Sigmoid colon (tissue), 4 donors: ENCODE measurements around the gene YPEL2.

Source experiments
- EP300 ChIP-seq, 4 donors: sonication (generic); formaldehyde crosslinking; IDR thresholded peaks; one replicate each; pipeline ENCODE4 v1.6.1; 2017; ENCODE audit warnings: antibody characterized with exemption in 4 of 4
- POLR2A ChIP-seq, 2 donors: fragments of 450-650 bp; IDR thresholded peaks; one replicate each; pipeline ENCODE4 v1.6.1; 2016; ENCODE audit warnings: antibody characterized with exemption in 2 of 2, mild to moderate bottlenecking in 2 of 2, moderate library complexity in 2 of 2
- TF ChIP-seq, protein P1 (sequence below), 4 experiments: fragments of 450-650 bp in 3 of 4; fragments of 200-600 bp in 1 of 4; IDR thresholded peaks; one replicate each; pipeline ENCODE4 v1.5.1; 2016 to 2019; ENCODE audit warnings: antibody characterized with exemption in 4 of 4, mild to moderate bottlenecking in 3 of 4, moderate library complexity in 2 of 4

DNA sequence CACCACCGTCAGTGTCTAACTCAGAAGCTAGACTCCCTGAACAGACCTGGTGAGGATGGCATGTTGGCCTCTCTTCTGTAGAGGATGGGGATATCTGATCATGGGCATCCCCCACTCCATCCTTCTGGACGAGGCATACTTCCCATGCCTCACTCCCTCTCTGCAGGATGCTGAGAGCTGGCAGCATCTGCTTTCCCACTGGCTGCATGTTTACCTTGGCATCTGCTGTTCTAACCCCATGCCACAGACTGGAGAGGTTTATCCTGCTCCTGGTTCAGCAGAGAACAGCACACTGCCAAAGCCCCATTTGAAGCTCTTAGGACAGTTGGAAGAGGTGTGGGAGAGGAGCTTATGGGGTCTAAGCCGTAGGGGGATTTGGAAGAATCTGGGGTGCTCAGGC, 46.0 kb downstream of the YPEL2 start:
- TF ChIP-seq, protein P1, sequence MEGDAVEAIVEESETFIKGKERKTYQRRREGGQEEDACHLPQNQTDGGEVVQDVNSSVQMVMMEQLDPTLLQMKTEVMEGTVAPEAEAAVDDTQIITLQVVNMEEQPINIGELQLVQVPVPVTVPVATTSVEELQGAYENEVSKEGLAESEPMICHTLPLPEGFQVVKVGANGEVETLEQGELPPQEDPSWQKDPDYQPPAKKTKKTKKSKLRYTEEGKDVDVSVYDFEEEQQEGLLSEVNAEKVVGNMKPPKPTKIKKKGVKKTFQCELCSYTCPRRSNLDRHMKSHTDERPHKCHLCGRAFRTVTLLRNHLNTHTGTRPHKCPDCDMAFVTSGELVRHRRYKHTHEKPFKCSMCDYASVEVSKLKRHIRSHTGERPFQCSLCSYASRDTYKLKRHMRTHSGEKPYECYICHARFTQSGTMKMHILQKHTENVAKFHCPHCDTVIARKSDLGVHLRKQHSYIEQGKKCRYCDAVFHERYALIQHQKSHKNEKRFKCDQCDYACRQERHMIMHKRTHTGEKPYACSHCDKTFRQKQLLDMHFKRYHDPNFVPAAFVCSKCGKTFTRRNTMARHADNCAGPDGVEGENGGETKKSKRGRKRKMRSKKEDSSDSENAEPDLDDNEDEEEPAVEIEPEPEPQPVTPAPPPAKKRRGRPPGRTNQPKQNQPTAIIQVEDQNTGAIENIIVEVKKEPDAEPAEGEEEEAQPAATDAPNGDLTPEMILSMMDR (IDR thresholded peaks at IDR 0.05), result no peak
- TF ChIP-seq POLR2A (IDR thresholded peaks at IDR 0.05) (no peak), EP300 (IDR thresholded peaks at IDR 0.05) (no peak)
